NCI-H1417 (cell line): ENCODE data around the gene PCDHA6.
A peak's percentile ranks its signal among the peaks of the same experiment; 100 is the strongest.
"Not testable (repeated sequence)": the region's sequence is repeated elsewhere in the genome, so short reads cannot be mapped to it uniquely, and the experiment has no call there.

Source experiments
- DNase-seq, 3 experiments: peaks; one replicate each; lab custom pipeline; 2025; lab: John Stamatoyannopoulos, UW

Gene PCDHA6

DNA sequence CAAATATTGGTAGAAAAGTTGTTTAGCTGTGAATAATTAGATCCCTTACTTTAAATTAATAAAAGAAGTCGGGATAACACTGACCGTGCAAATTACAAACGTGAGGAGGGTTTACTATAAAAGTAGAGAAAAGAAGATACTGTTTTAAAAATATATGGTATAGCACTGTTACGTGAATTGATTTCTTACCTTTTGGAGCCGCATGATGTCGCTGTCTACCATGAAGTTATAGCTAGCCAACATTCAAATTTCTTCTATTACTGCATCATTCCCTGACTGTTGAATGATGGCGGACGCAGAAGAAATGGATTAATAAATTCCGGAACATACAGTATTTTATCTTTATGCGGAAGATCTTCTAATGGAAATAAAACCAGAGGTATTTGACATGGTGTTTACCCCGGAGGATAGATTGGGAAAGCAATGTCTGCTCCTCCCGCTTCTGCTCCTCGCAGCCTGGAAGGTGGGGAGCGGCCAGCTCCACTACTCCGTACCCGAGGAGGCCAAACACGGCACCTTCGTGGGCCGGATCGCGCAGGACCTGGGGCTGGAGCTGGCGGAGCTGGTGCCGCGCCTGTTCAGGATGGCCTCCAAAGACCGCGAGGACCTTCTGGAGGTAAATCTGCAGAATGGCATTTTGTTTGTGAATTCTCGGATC, at the start of gene PCDHA6:
Gene PCDHA6 (plus strand): TSS at position 257 of the 658 bp plus-strand sequence. CDS start 132 bp downstream, at position 389.
- DNase-seq: peak; percentile 36 to 88 (median 77)

DNA sequence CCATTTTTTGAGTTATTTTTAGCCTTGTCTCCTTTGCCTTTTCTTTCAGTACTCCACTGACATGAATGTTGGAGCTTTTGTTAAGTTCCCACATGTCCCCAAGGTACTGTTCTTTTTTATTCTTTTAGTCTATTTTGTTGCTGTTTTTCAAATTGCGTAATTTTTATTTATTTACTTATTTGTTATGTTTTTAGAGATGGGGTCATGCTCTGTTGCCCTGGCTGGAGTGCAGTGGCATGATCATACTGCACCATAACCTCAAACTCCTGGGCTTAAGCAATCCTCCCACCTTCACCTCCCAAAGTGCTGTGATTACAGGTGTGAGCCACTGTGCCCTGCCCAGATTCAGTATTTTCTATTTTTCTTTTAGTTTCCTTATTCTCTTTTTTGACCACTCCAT, 47.2 kb upstream of the PCDHA6 start:
- DNase-seq: no peak

- DNase-seq: peak in 2 of 3 experiments; percentile 0 to 14
Measured at GRCh38 chr5:140785905-140786686, 41.7 kb upstream of the PCDHA6 start, which contains the start of gene PCDHA1. TSS of gene PCDHA1 (plus strand) at chr5:140786140.

GRCh38 chr5:140787422-140787821, 40.3 kb upstream of the PCDHA6 start:
- DNase-seq: not testable (repeated sequence)

GRCh38 chr5:140787849-140788504, 39.8 kb upstream of the PCDHA6 start:
- not testable (repeated sequence) for DNase-seq

DNA sequence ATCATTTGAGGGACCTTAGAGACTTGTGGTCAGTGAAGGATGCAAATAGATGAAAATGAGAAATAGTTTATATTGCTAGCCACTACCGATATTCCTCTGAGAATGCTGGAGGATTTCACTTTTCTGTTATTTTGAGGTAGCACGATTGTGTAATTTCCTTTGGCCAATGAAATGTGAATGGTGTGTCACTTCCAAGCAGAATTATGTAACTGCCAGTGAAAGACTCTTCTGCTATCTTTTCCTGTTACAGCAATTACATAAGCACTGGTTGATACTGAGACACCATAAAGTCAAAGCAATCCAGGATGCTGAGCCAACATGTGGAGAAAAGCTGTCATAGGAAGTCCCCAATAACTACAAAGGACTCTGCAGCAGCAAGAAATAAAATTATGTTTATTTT, 36.7 kb upstream of the PCDHA6 start:
- DNase-seq: no peak

GRCh38 chr5:140794595-140795258, 33.0 kb upstream of the PCDHA6 start, which contains the start of gene PCDHA2:
TSS of gene PCDHA2 (plus strand) at chr5:140794852.
- peak in 1 of 3 experiments; percentile 76 for DNase-seq

- DNase-seq: peak in 1 of 3 experiments; percentile 64
Measured at GRCh38 chr5:140795259-140795641, 32.5 kb upstream of the PCDHA6 start.

DNA sequence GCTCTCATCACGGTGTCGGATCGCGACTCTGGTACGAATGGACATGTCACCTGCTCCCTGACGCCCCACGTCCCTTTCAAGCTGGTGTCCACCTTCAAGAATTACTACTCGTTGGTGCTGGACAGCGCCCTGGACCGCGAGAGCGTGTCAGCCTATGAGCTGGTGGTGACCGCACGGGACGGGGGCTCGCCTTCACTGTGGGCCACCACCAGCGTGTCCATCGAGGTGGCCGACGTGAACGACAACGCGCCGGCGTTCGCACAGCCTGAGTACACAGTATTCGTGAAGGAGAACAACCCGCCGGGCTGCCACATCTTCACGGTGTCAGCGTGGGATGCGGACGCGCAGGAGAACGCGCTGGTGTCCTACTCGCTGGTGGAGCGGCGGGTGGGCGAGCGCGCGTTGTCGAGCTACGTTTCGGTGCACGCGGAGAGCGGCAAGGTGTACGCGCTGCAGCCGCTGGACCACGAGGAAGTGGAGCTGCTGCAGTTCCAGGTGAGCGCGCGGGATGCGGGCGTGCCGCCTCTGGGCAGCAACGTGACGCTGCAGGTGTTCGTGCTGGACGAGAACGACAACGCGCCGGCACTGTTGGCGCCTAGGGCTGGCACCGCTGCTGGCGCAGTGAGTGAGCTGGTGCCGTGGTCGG, 31.6 kb upstream of the PCDHA6 start:
- not testable (repeated sequence) for DNase-seq

DNA sequence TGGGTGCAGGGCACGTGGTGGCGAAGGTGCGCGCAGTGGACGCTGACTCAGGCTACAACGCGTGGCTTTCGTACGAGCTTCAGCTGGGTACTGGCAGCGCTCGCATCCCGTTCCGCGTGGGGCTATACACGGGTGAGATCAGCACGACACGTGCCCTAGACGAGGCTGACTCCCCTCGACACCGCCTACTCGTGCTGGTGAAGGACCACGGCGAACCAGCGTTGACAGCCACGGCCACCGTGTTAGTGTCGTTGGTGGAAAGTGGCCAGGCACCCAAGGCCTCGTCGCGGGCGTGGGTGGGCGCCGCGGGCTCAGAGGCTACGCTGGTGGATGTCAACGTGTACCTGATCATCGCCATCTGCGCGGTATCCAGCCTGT, 31.1 kb upstream of the PCDHA6 start:
- DNase-seq: no peak

DNA sequence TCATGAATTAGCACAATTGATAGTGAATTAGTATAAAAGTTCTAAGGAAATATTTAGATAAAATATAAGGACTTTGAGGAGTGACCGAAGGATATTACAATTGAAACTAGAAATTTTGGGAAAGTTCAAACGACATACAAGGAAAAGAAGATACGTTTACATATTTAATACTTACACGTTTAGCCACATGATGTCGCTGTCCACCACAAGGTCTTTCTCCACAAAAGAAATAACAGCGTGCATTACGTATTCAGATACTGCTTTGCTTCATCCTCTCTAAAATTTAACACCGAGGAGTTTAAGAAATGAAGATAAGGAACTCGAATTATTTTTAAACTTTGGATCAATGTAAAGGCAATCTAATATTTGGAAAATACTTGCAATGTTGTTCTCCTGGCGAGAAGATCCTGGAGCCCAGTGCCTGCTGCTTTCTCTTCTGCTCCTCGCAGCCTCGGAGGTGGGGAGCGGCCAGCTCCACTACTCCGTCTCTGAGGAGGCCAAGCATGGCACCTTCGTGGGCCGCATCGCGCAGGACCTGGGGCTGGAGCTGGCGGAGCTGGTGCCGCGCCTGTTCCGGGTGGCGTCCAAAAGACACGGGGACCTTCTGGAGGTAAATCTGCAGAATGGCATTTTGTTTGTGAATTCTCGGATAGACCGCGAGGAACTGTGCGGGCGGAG, 26.8 kb upstream of the PCDHA6 start, which contains the start of gene PCDHA3:
Gene PCDHA3 (plus strand): TSS at position 242 of the 678 bp plus-strand sequence.
- DNase-seq: no peak

DNA sequence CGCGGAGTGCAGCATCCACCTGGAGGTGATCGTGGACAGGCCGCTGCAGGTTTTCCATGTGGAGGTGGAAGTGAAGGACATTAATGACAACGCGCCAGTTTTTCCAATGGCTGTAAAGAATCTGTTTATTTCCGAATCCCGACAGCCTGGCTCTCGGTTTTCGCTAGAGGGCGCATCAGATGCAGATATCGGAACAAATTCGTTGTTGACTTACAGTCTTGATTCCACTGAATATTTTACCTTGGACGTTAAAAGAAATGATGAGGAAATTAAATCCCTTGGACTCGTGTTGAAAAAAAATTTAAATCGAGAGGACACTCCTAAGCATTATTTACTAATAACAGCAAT, 26.3 kb upstream of the PCDHA6 start:
- no peak for DNase-seq

GRCh38 chr5:140802381-140802780, 25.4 kb upstream of the PCDHA6 start:
- DNase-seq: not testable (repeated sequence)

DNA sequence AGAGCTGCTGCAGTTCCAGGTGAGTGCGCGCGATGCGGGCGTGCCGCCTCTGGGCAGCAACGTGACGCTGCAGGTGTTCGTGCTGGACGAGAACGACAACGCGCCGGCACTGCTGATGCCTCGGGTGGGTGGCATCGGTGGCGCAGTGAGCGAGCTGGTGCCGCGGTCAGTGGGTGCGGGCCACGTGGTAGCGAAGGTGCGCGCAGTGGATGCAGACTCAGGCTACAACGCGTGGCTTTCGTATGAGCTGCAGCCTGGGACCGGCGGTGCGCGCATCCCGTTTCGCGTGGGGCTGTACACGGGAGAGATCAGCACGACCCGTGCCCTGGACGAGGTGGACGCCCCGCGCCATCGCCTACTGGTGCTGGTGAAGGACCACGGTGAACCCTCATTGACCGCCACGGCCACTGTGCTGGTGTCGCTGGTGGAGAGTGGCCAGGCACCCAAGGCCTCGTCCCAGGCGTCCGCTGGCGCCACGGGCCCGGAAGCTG, 24.9 kb upstream of the PCDHA6 start:
- no peak for DNase-seq

- no peak for DNase-seq
Measured at GRCh38 chr5:140806834-140807775, 20.7 kb upstream of the PCDHA6 start, which contains the start of gene PCDHA4. TSS of gene PCDHA4 (plus strand) at chr5:140807068.

- not testable (repeated sequence) for DNase-seq
Measured at GRCh38 chr5:140808241-140808888, 19.4 kb upstream of the PCDHA6 start.

GRCh38 chr5:140808889-140809291, 18.9 kb upstream of the PCDHA6 start:
- DNase-seq: no peak

DNA sequence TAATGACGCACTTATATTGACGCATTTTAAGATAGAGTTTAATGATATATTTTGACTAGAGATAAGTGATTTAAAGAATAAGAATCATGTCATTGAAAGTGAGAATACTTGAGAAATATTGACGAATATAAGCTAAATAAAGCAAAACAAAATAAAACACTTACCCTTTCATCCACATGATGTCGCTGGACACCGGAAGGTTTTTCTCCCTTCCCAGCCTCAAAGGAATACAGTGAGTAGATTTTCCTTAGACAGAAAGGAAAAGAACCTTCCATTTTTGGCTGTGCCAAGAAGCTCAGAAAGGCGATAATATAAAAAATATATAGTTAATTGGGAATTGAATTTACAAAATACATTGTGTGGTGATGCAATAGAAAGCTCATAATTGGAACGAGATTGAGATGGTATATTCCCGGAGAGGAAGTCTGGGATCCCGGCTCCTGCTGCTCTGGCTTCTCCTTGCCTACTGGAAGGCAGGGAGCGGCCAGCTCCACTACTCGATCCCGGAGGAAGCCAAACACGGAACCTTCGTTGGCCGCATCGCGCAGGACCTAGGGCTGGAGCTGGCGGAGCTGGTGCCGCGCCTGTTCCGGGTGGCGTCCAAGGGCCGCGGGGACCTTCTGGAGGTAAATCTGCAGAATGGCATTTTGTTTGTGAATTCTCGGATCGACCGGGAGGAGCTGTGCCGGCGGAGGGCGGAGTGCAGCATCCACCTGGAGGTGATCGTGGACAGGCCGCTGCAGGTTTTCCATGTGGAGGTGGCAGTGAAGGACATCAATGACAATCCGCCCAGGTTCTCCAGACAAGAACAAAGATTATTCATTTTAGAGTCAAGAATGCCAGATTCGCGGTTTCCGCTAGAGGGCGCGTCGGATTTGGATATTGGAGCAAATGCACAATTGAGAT, 6.1 kb upstream of the PCDHA6 start, which contains the start of gene PCDHA5:
Gene PCDHA5 (plus strand): TSS at position 239 of the 906 bp plus-strand sequence.
- no peak for DNase-seq
